Prostate gland (tissue), 2 donors: ENCODE data around the gene TRAF1. TPM values are rescaled to one million over a fixed set of nuclear protein-coding genes. Genes with fewer than 3 reads are reported as not detected.

Experiments
- DNase-seq: peaks from one replicate; pipeline ENCODE4 v3.0.0-alpha.2; 2019; ENCODE audit warnings: low spot score
- H3K27ac ChIP-seq, 2 donors: fragments of 200-600 bp; sonication (generic); 2 replicates each; pipeline ENCODE4 v1.5.1; 2017 to 2019
- H3K27me3 ChIP-seq: fragments of 200-600 bp; sonication (generic); replicated peaks from 2 replicates; pipeline ENCODE4 v1.5.1; 2019; ENCODE audit not compliant: insufficient read depth
- H3K36me3 ChIP-seq, 2 donors: fragments of 200-600 bp; sonication (generic); 1 replicate in 1 of 2; 2 replicates in 1 of 2; pipeline versions ENCODE4 v1.5.1 to v1.8.1; 2017 to 2019
- H3K4me1 ChIP-seq: fragments of 200-600 bp; sonication (generic); replicated peaks from 2 replicates; pipeline ENCODE4 v1.5.1; 2019
- H3K4me3 ChIP-seq, 2 donors: fragments of 200-600 bp; sonication (generic); 2 replicates each; pipeline ENCODE4 v1.5.1; 2017 to 2019
- H3K9me3 ChIP-seq: fragments of 200-600 bp; sonication (generic); 2 replicates; pipeline ENCODE4 v1.5.1; 2017
- CTCF ChIP-seq, 4 experiments: fragments of 200-600 bp in 2 of 4; fragments of 450-650 bp in 2 of 4; sonication (generic) in 2 of 4; IDR thresholded peaks; 1 replicate in 3 of 4; 2 replicates in 1 of 4; pipeline ENCODE4 v1.5.1; 2016 to 2019; ENCODE audit warnings: antibody characterized with exemption in 4 of 4, mild to moderate bottlenecking in 2 of 4, moderate library complexity in 2 of 4
- POLR2A ChIP-seq: fragments of 450-650 bp; IDR thresholded peaks from one replicate; pipeline ENCODE4 v1.6.1; 2016; ENCODE audit warnings: antibody characterized with exemption, mild to moderate bottlenecking
- POLR2AphosphoS5 ChIP-seq: sonication (generic); formaldehyde crosslinking; IDR thresholded peaks from one replicate; pipeline ENCODE4 v1.6.1; 2017; ENCODE audit warnings: antibody characterized with exemption
- WGBS: methylation state at CpG from one replicate; pipeline ENCODE4 v1.1.5; 2018; 5-methylcytosine and 5-hydroxymethylcytosine counted together
- intact Hi-C: fragments of 100-400 bp; cut with DNase I; formaldehyde crosslinking; loops from one replicate; pipeline ENCODE4 v1.14.2; 2022
- total RNA-seq, 2 donors: library from RNA; depleted of rRNA; stranded (reverse); fragments of >200 nt; gene quantifications; one replicate each; pipeline ENCODE4 v1.1.0, GENCODE V29; 2016

TRAF1 gene
- total RNA-seq, 2 donors from 2014 or later: 3.1 to 6.9 TPM

- Histone ChIP-seq H3K36me3 (no peaks in the 10 kb centered on the region), H3K27me3 (no peaks in the 10 kb centered on the region), H3K4me1 (peaks cover 7% of the 10 kb centered on the region), H3K9me3 (no peaks in the 10 kb centered on the region), H3K4me3 (no peak overlapping the region), H3K27ac (peak overlapping the region; percentile 31 to 56)
- whole genome bisulfite sequencing: 60% methylated on average over 14 of the region's 14 CpGs
- DNase-seq: no peak
- TF ChIP-seq POLR2AphosphoS5: no peak
- no peak for TF ChIP-seq POLR2A
- no peak for TF ChIP-seq CTCF (IDR thresholded peaks at IDR 0.05)
- intact Hi-C loops: loop anchor here (2.0 kb wide), 1 partner anchor 26 kb away; no protein-coding TSS in a partner anchor
Measured at GRCh38 chr9:120890320-120891244, 36.0 kb downstream of the TRAF1 start.

GRCh38 chr9:120889606-120890271 is 36.9 kb downstream of the TRAF1 start:
- no peaks in the 10 kb centered on the region for H3K36me3 ChIP-seq
- peak overlapping the region; percentile 31 to 56 for H3K27ac ChIP-seq
- peaks cover 5% of the 10 kb centered on the region for H3K4me1 ChIP-seq
- no peaks in the 10 kb centered on the region for H3K9me3 ChIP-seq
- H3K4me3 ChIP-seq: no peak overlapping the region
- TF ChIP-seq CTCF (IDR thresholded peaks at IDR 0.05): no peak
- TF ChIP-seq POLR2AphosphoS5: peak; percentile 36
- DNase-seq: no peak
- no peaks in the 10 kb centered on the region for H3K27me3 ChIP-seq
- intact Hi-C loops: loop anchor here (2.0 kb wide), 1 partner anchor 27 kb away; no protein-coding TSS in a partner anchor
- WGBS: 97% methylated on average over 1 of the region's 1 CpG

GRCh38 chr9:120888626-120889025 is 38.0 kb downstream of the TRAF1 start:
- Histone ChIP-seq H3K27ac (no peak overlapping the region), H3K36me3 (no peaks in the 10 kb centered on the region), H3K4me1 (peaks cover 4% of the 10 kb centered on the region), H3K27me3 (no peaks in the 10 kb centered on the region), H3K9me3 (no peaks in the 10 kb centered on the region), H3K4me3 (no peak overlapping the region)
- DNase-seq: no peak
- intact Hi-C loops: no loop called here
- TF ChIP-seq CTCF (IDR thresholded peaks at IDR 0.05): no peak

GRCh38 chr9:120886490-120886967 is 40.1 kb downstream of the TRAF1 start:
- H3K27me3 ChIP-seq: no peaks in the 10 kb centered on the region
- no peaks in the 10 kb centered on the region for H3K36me3 ChIP-seq
- 81% methylated on average over 8 of the region's 8 CpGs for WGBS
- no peak overlapping the region for H3K4me3 ChIP-seq
- no peaks in the 10 kb centered on the region for H3K9me3 ChIP-seq
- H3K27ac ChIP-seq: no peak overlapping the region
- intact Hi-C loops: no loop called here
- DNase-seq: no peak
- TF ChIP-seq POLR2A: no peak
- no peak for TF ChIP-seq CTCF (IDR thresholded peaks at IDR 0.05)
- TF ChIP-seq POLR2AphosphoS5: no peak
- no peaks in the 10 kb centered on the region for H3K4me1 ChIP-seq
